NT2/D1 (cell line): ENCODE data around the gene CNPY1.
"Not testable (repeated sequence)": the region's sequence is repeated elsewhere in the genome, so short reads cannot be mapped to it uniquely, and the experiment has no call there.

Experiments used
- DNase-seq: peaks from one replicate; pipeline ENCODE4 v3.0.0-alpha.2; 2011; ENCODE audit warnings: low read depth, low spot score
- H3K27me3 ChIP-seq: 2 replicates; pipeline ENCODE4 v1.6.0; 2011; ENCODE audit warnings: mild to moderate bottlenecking; ENCODE audit not compliant: insufficient read length, insufficient read depth
- H3K36me3 ChIP-seq: 2 replicates; pipeline ENCODE4 v1.6.1; 2011; ENCODE audit warnings: mild to moderate bottlenecking, low read length, mixed read lengths; ENCODE audit not compliant: insufficient read depth, insufficient read length
- H3K4me1 ChIP-seq: 2 replicates; pipeline ENCODE4 v1.5.1; 2011; ENCODE audit not compliant: insufficient read depth, insufficient read length
- H3K4me3 ChIP-seq: 2 replicates; pipeline ENCODE4 v1.5.1; 2011; ENCODE audit warnings: low read depth; ENCODE audit not compliant: insufficient read length
- H3K9ac ChIP-seq: 2 replicates; pipeline ENCODE4 v1.6.0; 2011; ENCODE audit warnings: low read depth; ENCODE audit not compliant: insufficient read length
- H3K9me3 ChIP-seq: 2 replicates; pipeline ENCODE4 v1.5.1; 2011; ENCODE audit warnings: mild to moderate bottlenecking, low read length; ENCODE audit not compliant: insufficient read depth
- SUZ12 ChIP-seq: IDR thresholded peaks from 2 replicates; pipeline ENCODE4 v1.6.1; 2011; ENCODE audit not compliant: insufficient read length, insufficient read depth; ENCODE audit errors: extremely low read depth
- YY1 ChIP-seq: IDR thresholded peaks from 2 replicates; pipeline ENCODE4 v1.6.1; 2011; ENCODE audit not compliant: insufficient read length, insufficient read depth
- ZNF274 ChIP-seq: IDR thresholded peaks from 2 replicates; pipeline ENCODE4 v1.6.1; 2011; ENCODE audit warnings: mild to moderate bottlenecking, low read depth, low read length

CNPY1 gene

GRCh38 chr7:155565596-155565995 lies 19.2 kb upstream of the CNPY1 start:
- Histone ChIP-seq H3K9me3 (no peaks in the 10 kb centered on the region), H3K36me3 (no peaks in the 10 kb centered on the region), H3K4me1 (peaks cover 6% of the 10 kb centered on the region), H3K9ac (no peak overlapping the region), H3K27me3 (peaks cover 2% of the 10 kb centered on the region), H3K4me3 (no peak overlapping the region)
- no peak for TF ChIP-seq ZNF274
- TF ChIP-seq SUZ12: no peak
- no peak for TF ChIP-seq YY1
- DNase-seq: no peak

DNA sequence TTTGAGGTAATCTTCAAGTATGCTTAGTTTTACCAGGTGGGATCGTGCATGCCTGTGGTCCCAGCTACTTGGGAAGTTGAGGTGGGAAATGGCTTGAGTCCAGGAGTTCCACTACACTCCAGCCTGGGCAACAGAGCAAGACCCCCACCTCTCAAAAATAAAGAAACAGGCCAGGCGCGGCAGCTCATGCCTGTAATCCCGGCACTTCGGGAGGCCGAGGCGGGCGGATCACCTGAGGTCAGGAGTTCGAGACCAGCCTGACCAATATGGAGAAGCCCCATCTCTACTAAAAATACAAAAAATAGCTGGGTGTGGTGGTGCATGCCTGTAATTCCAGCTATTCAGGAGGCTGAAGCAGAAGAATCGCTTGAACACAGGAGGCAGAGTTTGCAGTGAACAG lies 16.6 kb upstream of the CNPY1 start:
- not testable (repeated sequence) for H3K27me3 ChIP-seq

DNA sequence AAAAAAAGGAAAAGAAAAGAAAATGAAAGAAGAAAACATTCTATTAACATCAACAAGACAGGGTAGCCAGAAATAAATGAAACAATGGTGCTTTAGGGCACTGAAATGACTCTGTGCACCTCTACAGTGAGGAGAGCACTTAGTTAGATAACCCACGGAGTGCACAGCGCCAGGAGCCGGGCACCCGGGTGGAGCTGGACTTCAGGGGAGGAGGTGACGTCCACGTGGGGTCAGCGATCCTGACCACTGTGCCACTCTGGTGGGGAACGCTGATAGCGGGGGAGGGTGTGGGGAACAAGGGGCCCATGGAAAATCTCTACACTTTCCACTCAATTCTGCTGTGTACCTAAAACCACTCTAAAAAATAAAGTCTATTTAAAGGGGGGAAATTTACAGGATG lies 15.7 kb upstream of the CNPY1 start:
- Histone ChIP-seq H3K9ac (no peak overlapping the region), H3K9me3 (no peaks in the 10 kb centered on the region), H3K4me1 (no peaks in the 10 kb centered on the region), H3K27me3 (peaks cover 2% of the 10 kb centered on the region), H3K4me3 (no peak overlapping the region), H3K36me3 (no peaks in the 10 kb centered on the region)
- TF ChIP-seq ZNF274: no peak
- no peak for TF ChIP-seq SUZ12
- no peak for TF ChIP-seq YY1
- no peak for DNase-seq

More for the DNA sequence above, 16.6 kb upstream of the CNPY1 start:
- not testable (repeated sequence) for H3K9me3 ChIP-seq, H3K4me3 ChIP-seq, H3K4me1 ChIP-seq, H3K9ac ChIP-seq, H3K36me3 ChIP-seq, DNase-seq

GRCh38 chr7:155560982-155561686 lies 14.8 kb upstream of the CNPY1 start:
- no peak overlapping the region for H3K4me3 ChIP-seq
- no peaks in the 10 kb centered on the region for H3K9me3 ChIP-seq
- peaks cover 2% of the 10 kb centered on the region for H3K27me3 ChIP-seq
- H3K4me1 ChIP-seq: no peaks in the 10 kb centered on the region
- no peak overlapping the region for H3K9ac ChIP-seq
- no peaks in the 10 kb centered on the region for H3K36me3 ChIP-seq
- DNase-seq: no peak
- TF ChIP-seq ZNF274: no peak
- TF ChIP-seq YY1: no peak
- no peak for TF ChIP-seq SUZ12

DNA sequence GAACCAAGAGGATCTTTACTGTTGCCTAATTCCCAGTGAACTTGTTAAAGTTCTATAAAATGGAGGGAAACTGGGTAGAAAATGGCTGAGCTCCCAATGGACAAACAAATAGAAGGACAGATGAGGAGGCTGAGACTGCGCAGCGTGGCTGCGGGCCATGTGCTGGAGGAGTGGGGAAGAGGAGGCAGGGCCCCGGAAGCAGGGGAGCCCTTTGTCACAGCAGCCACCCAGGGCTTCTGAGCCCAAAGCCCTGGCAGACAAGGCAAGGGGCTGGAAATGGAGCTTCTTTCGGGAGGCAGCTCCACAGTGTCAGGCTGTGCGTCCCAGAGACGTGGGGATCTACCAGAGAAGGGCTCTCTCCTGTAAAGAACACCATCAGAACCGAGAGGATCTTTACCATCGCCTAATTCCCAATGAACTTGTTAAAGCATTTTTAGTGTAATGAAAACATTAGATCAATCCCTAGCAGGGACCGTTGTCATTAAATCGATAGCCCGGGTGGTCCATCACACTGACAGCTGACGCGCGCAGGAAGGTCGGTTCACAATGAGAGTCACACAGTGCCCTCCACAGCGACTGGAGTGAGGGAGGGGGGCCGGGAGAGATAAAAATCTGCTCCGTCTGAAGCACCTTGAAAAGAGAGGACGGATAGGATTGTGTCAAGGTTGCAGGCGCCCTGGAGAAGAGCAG lies 14.0 kb upstream of the CNPY1 start:
- no peak for DNase-seq
- Histone ChIP-seq H3K4me3 (no peak overlapping the region), H3K36me3 (no peaks in the 10 kb centered on the region), H3K27me3 (peaks cover 2% of the 10 kb centered on the region), H3K9me3 (no peaks in the 10 kb centered on the region), H3K9ac (no peak overlapping the region), H3K4me1 (no peaks in the 10 kb centered on the region)
- no peak for TF ChIP-seq SUZ12

DNA sequence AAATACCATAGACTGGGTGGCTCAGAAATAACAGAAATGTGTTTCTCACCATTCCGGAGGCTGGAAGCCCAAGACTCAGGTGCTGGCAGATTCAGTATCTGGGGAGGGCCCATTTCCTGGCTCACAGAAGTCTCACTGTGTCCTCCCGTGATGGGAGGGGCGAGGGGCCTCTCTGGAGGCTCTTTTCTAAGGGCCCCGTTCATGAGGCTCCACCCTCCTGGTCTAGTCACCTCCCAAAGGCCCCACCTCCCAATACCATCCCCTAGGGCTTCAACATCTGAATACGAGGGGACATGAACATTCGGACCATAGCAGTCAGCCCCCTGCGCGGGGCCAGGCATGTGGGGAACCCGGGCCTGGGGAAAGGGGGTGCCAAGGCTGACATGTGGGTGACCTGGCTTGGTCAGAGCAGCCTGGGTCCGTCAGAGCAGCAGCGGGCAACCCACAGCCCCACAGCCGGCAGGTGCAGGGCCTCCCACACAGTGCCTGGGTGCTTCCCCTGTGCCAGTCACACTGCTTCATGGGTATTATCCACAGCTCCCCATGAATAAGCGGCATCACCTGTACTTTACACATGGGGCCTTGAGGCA lies 13.3 kb upstream of the CNPY1 start:
- Histone ChIP-seq H3K27me3 (peaks cover 2% of the 10 kb centered on the region), H3K4me3 (no peak overlapping the region), H3K36me3 (no peaks in the 10 kb centered on the region), H3K4me1 (no peaks in the 10 kb centered on the region), H3K9me3 (no peaks in the 10 kb centered on the region), H3K9ac (no peak overlapping the region)
- TF ChIP-seq SUZ12: no peak
- no peak for TF ChIP-seq YY1
- TF ChIP-seq ZNF274: no peak
- DNase-seq: no peak

GRCh38 chr7:155558961-155559360 lies 12.6 kb upstream of the CNPY1 start:
- Histone ChIP-seq H3K27me3 (no peaks in the 10 kb centered on the region), H3K4me3 (no peak overlapping the region), H3K9ac (no peak overlapping the region), H3K9me3 (no peaks in the 10 kb centered on the region), H3K4me1 (no peaks in the 10 kb centered on the region), H3K36me3 (no peaks in the 10 kb centered on the region)
- DNase-seq: no peak
- TF ChIP-seq ZNF274 (no peak), SUZ12 (no peak), YY1 (no peak)
